Ishikawa (cell line): Measurements from ENCODE around the gene WFDC6.

ENCODE experiments used
- CEBPB ChIP-seq: IDR thresholded peaks from 2 replicates; pipeline ENCODE4 v1.6.1; 2012
- CREB1 ChIP-seq: IDR thresholded peaks from 2 replicates; pipeline ENCODE4 v1.6.1; 2012; ENCODE audit warnings: low read depth
- EGR1 ChIP-seq: IDR thresholded peaks from 2 replicates; pipeline ENCODE4 v1.6.1; 2012
- EP300 ChIP-seq: IDR thresholded peaks from 2 replicates; pipeline ENCODE4 v1.6.1; 2012; ENCODE audit warnings: borderline replicate concordance
- FOXM1 ChIP-seq: IDR thresholded peaks from 2 replicates; pipeline ENCODE4 v1.6.1; 2012; ENCODE audit warnings: low read depth, borderline replicate concordance
- MAX ChIP-seq: IDR thresholded peaks from 2 replicates; pipeline ENCODE4 v1.6.1; 2012
- NFIC ChIP-seq: IDR thresholded peaks from 2 replicates; pipeline ENCODE4 v1.6.1; 2012
- RAD21 ChIP-seq: IDR thresholded peaks from 2 replicates; pipeline ENCODE4 v1.6.1; 2012; ENCODE audit warnings: low read depth
- TAF1 ChIP-seq: IDR thresholded peaks from 2 replicates; pipeline ENCODE4 v1.6.1; 2012; ENCODE audit warnings: low read depth, mild to moderate bottlenecking
- TCF12 ChIP-seq: IDR thresholded peaks from 2 replicates; pipeline ENCODE4 v1.6.1; 2012; ENCODE audit warnings: low read depth
- TEAD4 ChIP-seq: IDR thresholded peaks from 2 replicates; pipeline ENCODE4 v1.6.1; 2012
- USF1 ChIP-seq: IDR thresholded peaks from 2 replicates; pipeline ENCODE4 v1.6.1; 2012
- YY1 ChIP-seq: IDR thresholded peaks from 2 replicates; pipeline ENCODE4 v1.6.1; 2012; ENCODE audit warnings: low read depth
- ZBTB7A ChIP-seq: IDR thresholded peaks from 2 replicates; pipeline ENCODE4 v1.6.1; 2012; ENCODE audit warnings: low read depth
- TF ChIP-seq, protein P1 (sequence below): IDR thresholded peaks from 2 replicates; pipeline ENCODE4 v1.6.1; 2012; ENCODE audit warnings: low read depth, mild to moderate bottlenecking

The WFDC6 gene

DNA sequence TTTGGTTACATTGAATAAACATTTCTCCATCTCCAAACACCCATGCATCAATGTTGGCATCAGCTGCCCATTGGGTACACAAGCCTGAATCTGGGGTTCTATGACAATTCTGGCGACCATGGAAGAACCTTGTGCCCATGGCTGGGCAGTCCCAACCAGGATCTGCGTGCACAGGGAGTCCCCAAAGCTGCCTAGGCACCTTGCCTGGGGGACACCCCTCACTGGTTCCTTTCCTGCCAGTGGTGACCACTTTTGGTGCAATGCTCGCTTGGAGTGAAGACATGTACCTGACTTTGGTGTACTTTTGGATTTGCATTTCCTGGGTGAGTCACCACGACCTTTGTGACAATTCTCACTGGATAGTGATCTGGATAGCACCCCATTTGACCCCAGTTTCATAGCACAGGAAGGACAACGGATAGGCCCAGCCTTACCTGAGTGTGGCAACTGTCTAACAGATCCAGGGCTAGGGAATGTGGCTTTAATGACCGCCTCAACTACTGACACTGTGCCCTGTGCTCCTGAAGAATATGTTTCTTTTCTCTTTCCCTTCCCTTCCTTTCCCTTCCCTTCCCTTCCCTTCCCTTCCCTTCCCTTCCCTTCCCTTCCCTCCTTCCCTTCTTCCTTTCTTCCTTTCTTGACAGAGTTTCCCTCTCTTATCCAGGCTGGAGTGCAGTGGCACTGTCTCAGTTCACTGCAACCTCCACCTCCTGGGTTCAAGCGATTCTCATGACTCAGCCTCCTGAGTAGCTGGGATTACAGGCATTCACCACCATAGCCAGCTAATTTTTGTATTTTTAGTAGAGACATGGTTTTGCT lies 31.0 kb downstream of the WFDC6 start:
- no peak for TF ChIP-seq NFIC

GRCh38 chr20:45507011-45507820 lies 32.1 kb downstream of the WFDC6 start:
- TF ChIP-seq NFIC (no peak), CREB1 (no peak), ZBTB7A (no peak), USF1 (no peak), CEBPB (no peak), TCF12 (no peak), MAX (no peak), EP300 (no peak), FOXM1 (no peak), TAF1 (no peak), RAD21 (no peak), EGR1 (no peak), TEAD4 (no peak), YY1 (no peak)
- TF ChIP-seq, protein P1, sequence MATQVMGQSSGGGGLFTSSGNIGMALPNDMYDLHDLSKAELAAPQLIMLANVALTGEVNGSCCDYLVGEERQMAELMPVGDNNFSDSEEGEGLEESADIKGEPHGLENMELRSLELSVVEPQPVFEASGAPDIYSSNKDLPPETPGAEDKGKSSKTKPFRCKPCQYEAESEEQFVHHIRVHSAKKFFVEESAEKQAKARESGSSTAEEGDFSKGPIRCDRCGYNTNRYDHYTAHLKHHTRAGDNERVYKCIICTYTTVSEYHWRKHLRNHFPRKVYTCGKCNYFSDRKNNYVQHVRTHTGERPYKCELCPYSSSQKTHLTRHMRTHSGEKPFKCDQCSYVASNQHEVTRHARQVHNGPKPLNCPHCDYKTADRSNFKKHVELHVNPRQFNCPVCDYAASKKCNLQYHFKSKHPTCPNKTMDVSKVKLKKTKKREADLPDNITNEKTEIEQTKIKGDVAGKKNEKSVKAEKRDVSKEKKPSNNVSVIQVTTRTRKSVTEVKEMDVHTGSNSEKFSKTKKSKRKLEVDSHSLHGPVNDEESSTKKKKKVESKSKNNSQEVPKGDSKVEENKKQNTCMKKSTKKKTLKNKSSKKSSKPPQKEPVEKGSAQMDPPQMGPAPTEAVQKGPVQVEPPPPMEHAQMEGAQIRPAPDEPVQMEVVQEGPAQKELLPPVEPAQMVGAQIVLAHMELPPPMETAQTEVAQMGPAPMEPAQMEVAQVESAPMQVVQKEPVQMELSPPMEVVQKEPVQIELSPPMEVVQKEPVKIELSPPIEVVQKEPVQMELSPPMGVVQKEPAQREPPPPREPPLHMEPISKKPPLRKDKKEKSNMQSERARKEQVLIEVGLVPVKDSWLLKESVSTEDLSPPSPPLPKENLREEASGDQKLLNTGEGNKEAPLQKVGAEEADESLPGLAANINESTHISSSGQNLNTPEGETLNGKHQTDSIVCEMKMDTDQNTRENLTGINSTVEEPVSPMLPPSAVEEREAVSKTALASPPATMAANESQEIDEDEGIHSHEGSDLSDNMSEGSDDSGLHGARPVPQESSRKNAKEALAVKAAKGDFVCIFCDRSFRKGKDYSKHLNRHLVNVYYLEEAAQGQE = no peak

- TF ChIP-seq USF1 (no peak), TEAD4 (no peak), FOXM1 (no peak), EP300 (no peak)
Observed at GRCh38 chr20:45506398-45506797, 32.9 kb downstream of the WFDC6 start.

DNA sequence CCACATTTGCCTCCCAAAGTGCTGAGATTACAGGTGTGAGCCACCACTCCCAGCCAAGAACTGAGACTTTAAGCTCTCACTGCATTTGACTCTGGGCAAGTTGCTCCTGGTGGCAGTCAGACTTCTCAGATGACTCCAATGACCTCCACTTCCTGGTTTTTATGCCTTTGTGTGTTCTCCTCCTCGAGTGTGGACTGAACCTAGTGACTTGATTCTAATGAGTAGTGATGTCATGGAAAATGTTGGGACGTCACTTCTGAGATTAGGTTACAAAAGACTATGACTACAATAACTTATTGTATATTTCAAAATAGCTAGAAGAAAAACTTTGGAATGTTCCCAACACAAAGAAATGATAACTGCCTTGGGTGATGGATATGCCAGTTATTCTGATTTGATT lies 35.9 kb downstream of the WFDC6 start:
- TF ChIP-seq TEAD4 = no peak
- TF ChIP-seq TCF12 = no peak
- no peak for TF ChIP-seq ZBTB7A
- no peak for TF ChIP-seq EP300
- no peak for TF ChIP-seq EGR1
- TF ChIP-seq MAX = no peak

- TF ChIP-seq FOXM1 = no peak
- TF ChIP-seq MAX = no peak
- TF ChIP-seq USF1 = no peak
- TF ChIP-seq RAD21 = no peak
- no peak for TF ChIP-seq NFIC
- no peak for TF ChIP-seq TAF1
- TF ChIP-seq EP300 = no peak
- no peak for TF ChIP-seq CEBPB
- TF ChIP-seq EGR1 = no peak
- TF ChIP-seq TCF12 = no peak
- TF ChIP-seq, protein P1 = no peak
- no peak for TF ChIP-seq TEAD4
- TF ChIP-seq CREB1 = no peak
Observed at GRCh38 chr20:45502561-45502960, 36.7 kb downstream of the WFDC6 start.

GRCh38 chr20:45501600-45501999 lies 37.7 kb downstream of the WFDC6 start:
- TF ChIP-seq RAD21 (no peak), MAX (no peak), TAF1 (no peak), CEBPB (no peak), FOXM1 (no peak), EGR1 (no peak), USF1 (no peak), TEAD4 (no peak), YY1 (no peak)
- TF ChIP-seq, protein P1 = no peak
